Glutamatergic neuron (in vitro differentiated cells): ENCODE data around the gene ROBO1. TPM values are rescaled to one million over a fixed set of nuclear protein-coding genes. Genes with fewer than 3 reads are reported as not detected.

Experiments
- DNase-seq: peaks from one replicate; pipeline ENCODE4 v3.0.0; 2022
- H3K27ac Mint-ChIP-seq: one replicate; pipeline ENCODE4 v1.8.0; 2020; ENCODE audit warnings: mild to moderate bottlenecking, mixed read lengths, inconsistent platforms; ENCODE audit not compliant: unreplicated experiment
- H3K27me3 Mint-ChIP-seq: one replicate; pipeline ENCODE4 v1.8.0; 2020; ENCODE audit warnings: mild to moderate bottlenecking, moderate library complexity, mixed read lengths, inconsistent platforms; ENCODE audit not compliant: unreplicated experiment
- H3K36me3 Mint-ChIP-seq: one replicate; pipeline ENCODE4 v1.8.0; 2020; ENCODE audit warnings: mild to moderate bottlenecking, mixed read lengths, inconsistent platforms; ENCODE audit not compliant: unreplicated experiment
- H3K4me1 Mint-ChIP-seq: one replicate; pipeline ENCODE4 v1.8.0; 2020; ENCODE audit warnings: mild to moderate bottlenecking, low read depth, mixed read lengths, inconsistent platforms; ENCODE audit not compliant: unreplicated experiment
- H3K4me3 Mint-ChIP-seq: one replicate; pipeline ENCODE4 v1.8.0; 2020; ENCODE audit warnings: mild to moderate bottlenecking, mixed read lengths, inconsistent platforms; ENCODE audit not compliant: unreplicated experiment
- H3K9me3 Mint-ChIP-seq: one replicate; pipeline ENCODE4 v1.8.0; 2020; ENCODE audit warnings: mild to moderate bottlenecking, moderate library complexity, mixed read lengths, inconsistent platforms; ENCODE audit not compliant: unreplicated experiment
- total RNA-seq: library from RNA; stranded (reverse); fragmentation: NEBNext Ultra II Directional; extraction: Animal tissue kit (Norgen Biotek cat#: 25700); gene quantifications from one replicate; pipeline ENCODE4 v1.2.1, GENCODE V29; 2021; ENCODE audit not compliant: unreplicated experiment
- TF ChIP-seq, protein P1 (sequence below): fragments of 200-600 bp; sonication (generic); IDR thresholded peaks from one replicate; pipeline ENCODE4 v1.5.0; 2021; ENCODE audit not compliant: partially characterized antibody, unreplicated experiment

ROBO1 gene
- total RNA-seq, 1 donor from 2014 or later = 505 TPM

DNA sequence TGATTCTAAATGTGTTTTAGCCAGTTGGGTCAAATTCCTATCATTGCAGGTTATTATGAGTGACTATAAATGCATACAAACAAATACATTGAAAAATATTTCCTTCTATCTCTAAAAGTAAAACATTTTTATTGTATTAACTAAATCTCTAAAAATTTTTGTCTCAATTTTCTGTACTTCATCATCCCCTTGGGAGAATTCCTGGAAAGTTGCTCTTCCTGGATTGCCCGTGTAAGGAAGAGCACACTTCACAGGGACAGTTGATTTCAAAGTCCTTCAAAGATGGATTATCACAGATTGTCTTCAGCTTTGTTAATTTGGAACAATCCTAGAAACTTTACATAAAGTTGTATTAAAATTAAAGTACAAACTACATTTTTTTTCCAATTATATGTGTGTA, 595.6 kb downstream of the ROBO1 start:
- TF ChIP-seq, protein P1, sequence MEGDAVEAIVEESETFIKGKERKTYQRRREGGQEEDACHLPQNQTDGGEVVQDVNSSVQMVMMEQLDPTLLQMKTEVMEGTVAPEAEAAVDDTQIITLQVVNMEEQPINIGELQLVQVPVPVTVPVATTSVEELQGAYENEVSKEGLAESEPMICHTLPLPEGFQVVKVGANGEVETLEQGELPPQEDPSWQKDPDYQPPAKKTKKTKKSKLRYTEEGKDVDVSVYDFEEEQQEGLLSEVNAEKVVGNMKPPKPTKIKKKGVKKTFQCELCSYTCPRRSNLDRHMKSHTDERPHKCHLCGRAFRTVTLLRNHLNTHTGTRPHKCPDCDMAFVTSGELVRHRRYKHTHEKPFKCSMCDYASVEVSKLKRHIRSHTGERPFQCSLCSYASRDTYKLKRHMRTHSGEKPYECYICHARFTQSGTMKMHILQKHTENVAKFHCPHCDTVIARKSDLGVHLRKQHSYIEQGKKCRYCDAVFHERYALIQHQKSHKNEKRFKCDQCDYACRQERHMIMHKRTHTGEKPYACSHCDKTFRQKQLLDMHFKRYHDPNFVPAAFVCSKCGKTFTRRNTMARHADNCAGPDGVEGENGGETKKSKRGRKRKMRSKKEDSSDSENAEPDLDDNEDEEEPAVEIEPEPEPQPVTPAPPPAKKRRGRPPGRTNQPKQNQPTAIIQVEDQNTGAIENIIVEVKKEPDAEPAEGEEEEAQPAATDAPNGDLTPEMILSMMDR = no peak

DNA sequence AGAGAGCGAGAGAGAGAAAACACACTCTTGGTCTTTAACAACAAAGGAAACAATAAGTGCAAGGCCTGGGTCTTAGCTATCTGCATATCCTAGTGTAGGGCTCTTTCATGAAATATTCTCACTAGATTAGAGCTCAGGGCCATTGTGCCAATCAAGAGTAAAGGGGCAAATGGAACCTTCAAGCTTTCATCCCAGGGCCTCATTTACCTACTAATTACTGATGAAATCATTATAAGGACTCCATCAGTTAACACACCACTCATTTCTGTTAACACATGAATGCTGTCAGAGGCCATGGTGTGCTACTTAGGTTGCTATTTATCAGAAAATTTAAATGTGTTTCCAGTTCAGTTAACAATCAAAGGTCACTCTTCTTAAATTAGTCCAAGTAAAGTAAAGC, 597.8 kb downstream of the ROBO1 start:
- Mint-ChIP-seq H3K4me3 (no peak overlapping the region), H3K27ac (no peak overlapping the region), H3K27me3 (no peaks in the 10 kb centered on the region), H3K36me3 (no peaks in the 10 kb centered on the region), H3K9me3 (no peaks in the 10 kb centered on the region), H3K4me1 (no peaks in the 10 kb centered on the region)
- DNase-seq = no peak
- TF ChIP-seq, protein P1 = no peak

More for the DNA sequence above, 595.6 kb downstream of the ROBO1 start:
- H3K9me3 Mint-ChIP-seq = no peaks in the 10 kb centered on the region
- H3K27me3 Mint-ChIP-seq = no peaks in the 10 kb centered on the region
- H3K4me3 Mint-ChIP-seq = no peak overlapping the region
- no peak overlapping the region for H3K27ac Mint-ChIP-seq
- H3K36me3 Mint-ChIP-seq = no peaks in the 10 kb centered on the region
- H3K4me1 Mint-ChIP-seq = peaks cover under 1% of the 10 kb centered on the region
- no peak for DNase-seq

DNA sequence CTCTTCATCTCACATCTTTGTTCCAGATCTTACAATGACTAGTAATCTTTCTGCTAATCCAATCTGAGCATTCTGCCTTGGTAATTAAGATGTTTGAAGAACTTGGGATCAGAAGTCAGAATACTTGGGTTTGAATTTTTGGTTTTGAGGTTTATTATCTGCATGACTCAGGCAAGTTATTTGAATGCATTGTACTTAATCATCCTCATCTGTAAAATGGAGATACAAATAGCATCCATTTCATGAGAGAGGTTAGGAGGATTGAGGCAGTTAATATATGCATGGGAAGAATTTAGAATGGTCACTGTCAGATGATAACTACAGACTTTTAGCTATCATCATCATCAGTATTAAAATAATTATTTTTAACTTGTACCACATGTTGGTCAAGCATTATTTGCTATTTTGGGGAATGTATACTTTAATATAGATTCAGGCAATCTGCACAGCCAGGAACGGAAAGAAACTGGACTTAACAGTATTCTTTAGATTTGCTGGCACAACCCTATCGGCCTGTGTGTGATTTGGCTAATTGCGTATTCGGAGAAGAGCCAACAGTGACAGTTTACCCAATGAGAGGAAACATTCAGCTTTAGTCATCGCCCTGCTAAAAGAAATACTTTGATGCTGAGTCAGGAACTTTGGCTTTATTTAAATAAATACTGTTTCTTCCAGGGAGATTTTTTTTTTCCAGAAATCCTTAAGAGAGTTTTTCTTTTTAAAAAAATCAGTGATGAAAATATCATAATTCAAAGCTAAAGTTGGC, 600.0 kb downstream of the ROBO1 start:
- Mint-ChIP-seq H3K4me3 (no peak overlapping the region), H3K9me3 (no peaks in the 10 kb centered on the region), H3K27me3 (no peaks in the 10 kb centered on the region), H3K27ac (no peak overlapping the region), H3K4me1 (no peaks in the 10 kb centered on the region), H3K36me3 (no peaks in the 10 kb centered on the region)
- DNase-seq = no peak
- TF ChIP-seq, protein P1 = no peak

DNA sequence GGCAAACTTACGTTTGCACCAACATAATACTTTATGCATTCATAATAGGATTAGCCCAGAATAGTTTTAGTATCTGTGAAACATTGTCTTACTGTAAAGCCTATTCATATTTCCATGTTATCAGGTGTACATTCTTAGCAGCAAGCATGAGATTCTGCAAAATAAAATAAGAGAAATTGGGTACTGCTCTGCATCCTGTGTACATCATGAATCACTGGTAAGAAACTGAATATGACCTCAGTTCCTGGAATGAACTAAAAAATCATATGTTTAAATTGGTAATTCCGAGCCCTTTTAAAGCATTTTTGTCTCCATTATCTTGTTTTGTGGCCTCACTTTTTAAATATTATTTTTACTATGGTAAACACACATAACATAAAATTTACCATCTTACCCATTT, 605.1 kb downstream of the ROBO1 start:
- Mint-ChIP-seq H3K27me3 (no peaks in the 10 kb centered on the region), H3K36me3 (no peaks in the 10 kb centered on the region), H3K9me3 (no peaks in the 10 kb centered on the region), H3K4me3 (no peak overlapping the region), H3K27ac (no peak overlapping the region), H3K4me1 (peaks cover 1% of the 10 kb centered on the region)
- no peak for DNase-seq
- TF ChIP-seq, protein P1 = no peak

DNA sequence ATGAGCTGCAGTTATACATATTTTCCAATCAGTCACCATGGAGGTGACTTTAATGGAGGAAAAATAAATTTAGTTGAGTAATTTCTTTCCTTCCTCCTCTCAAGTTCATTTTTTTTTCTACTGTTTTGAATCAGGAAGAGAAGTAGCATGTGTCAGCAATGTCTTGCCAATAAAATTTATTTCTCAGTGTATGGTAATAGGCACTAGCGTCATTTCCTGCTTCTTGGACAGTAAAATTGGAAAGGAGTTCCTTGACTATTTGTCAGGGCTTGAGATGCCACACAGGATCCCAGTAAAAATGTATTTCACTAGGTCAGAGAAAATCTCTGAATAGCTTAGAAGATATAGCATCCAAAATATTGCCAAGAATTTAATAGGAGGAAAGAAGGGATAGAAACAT, 605.9 kb downstream of the ROBO1 start:
- Mint-ChIP-seq H3K9me3 (no peaks in the 10 kb centered on the region), H3K27ac (no peak overlapping the region), H3K4me3 (no peak overlapping the region), H3K36me3 (no peaks in the 10 kb centered on the region), H3K27me3 (no peaks in the 10 kb centered on the region), H3K4me1 (peaks cover 8% of the 10 kb centered on the region)
- TF ChIP-seq, protein P1 = no peak
- no peak for DNase-seq
